Hepatocyte (in vitro differentiated cells): Measurements from ENCODE around the gene GNPTG. TPM values are rescaled to one million over a fixed set of nuclear protein-coding genes. Genes with fewer than 3 reads are reported as not detected.

Experiments
- DNase-seq: peaks from one replicate; pipeline ENCODE4 v3.0.0-alpha.2; 2016; ENCODE audit warnings: low spot score
- H2AFZ ChIP-seq: fragments of 200-600 bp; sonication (generic); 2 replicates; pipeline ENCODE4 v1.6.0; 2016; ENCODE audit warnings: antibody characterized with exemption, mild to moderate bottlenecking
- H3K27ac ChIP-seq: fragments of 200-600 bp; sonication (generic); 2 replicates; pipeline ENCODE4 v1.5.1; 2016; ENCODE audit warnings: mild to moderate bottlenecking
- H3K27me3 ChIP-seq: fragments of 200-600 bp; sonication (generic); 2 replicates; pipeline ENCODE4 v1.6.1; 2016
- H3K36me3 ChIP-seq: fragments of 200-600 bp; sonication (generic); replicated peaks from 2 replicates; pipeline ENCODE4 v1.5.1; 2016; ENCODE audit warnings: low read depth; ENCODE audit not compliant: insufficient read depth
- H3K4me1 ChIP-seq: fragments of 200-600 bp; sonication (generic); 2 replicates; pipeline ENCODE4 v1.5.1; 2016; ENCODE audit warnings: mild to moderate bottlenecking, moderate library complexity; ENCODE audit not compliant: insufficient read depth
- H3K4me2 ChIP-seq: fragments of 200-600 bp; sonication (generic); 2 replicates; pipeline ENCODE4 v1.6.0; 2016
- H3K4me3 ChIP-seq: fragments of 200-600 bp; sonication (generic); 2 replicates; pipeline ENCODE4 v1.5.1; 2016; ENCODE audit warnings: mild to moderate bottlenecking
- H3K79me2 ChIP-seq: fragments of 200-600 bp; sonication (generic); 2 replicates; pipeline ENCODE4 v1.6.0; 2017; ENCODE audit warnings: mild to moderate bottlenecking
- H3K9me2 ChIP-seq: fragments of 200-600 bp; sonication (generic); replicated peaks from 2 replicates; pipeline ENCODE4 v1.6.0; 2017; ENCODE audit warnings: mild to moderate bottlenecking; ENCODE audit not compliant: insufficient read depth
- H3K9me3 ChIP-seq: fragments of 200-600 bp; sonication (generic); 2 replicates; pipeline ENCODE4 v1.5.1; 2016; ENCODE audit warnings: low read depth, mild to moderate bottlenecking
- H4K20me1 ChIP-seq: fragments of 200-600 bp; sonication (generic); 2 replicates; pipeline ENCODE4 v1.6.0; 2016; ENCODE audit warnings: mild to moderate bottlenecking; ENCODE audit not compliant: insufficient read depth, poor library complexity, severe bottlenecking
- EZH2 ChIP-seq: fragments of 200-600 bp; sonication (generic); IDR thresholded peaks from 2 replicates; pipeline ENCODE4 v1.6.1; 2016; ENCODE audit warnings: antibody characterized with exemption, mild to moderate bottlenecking, borderline replicate concordance
- EZH2phosphoT487 ChIP-seq: fragments of 200-600 bp; sonication (generic); IDR thresholded peaks from one replicate; pipeline ENCODE4 v1.6.1; 2018; ENCODE audit warnings: antibody characterized with exemption, mild to moderate bottlenecking, low read depth, moderate library complexity; ENCODE audit not compliant: unreplicated experiment, severe bottlenecking
- WGBS: methylation state at CpG from one replicate; pipeline ENCODE4 v1.1.6; 2016; ENCODE audit warnings: low lambda C conversion rate; ENCODE audit errors: missing lambda C conversion rate; 5-methylcytosine and 5-hydroxymethylcytosine counted together
- polyA plus RNA-seq: library from polyadenylated mRNA; unstranded; fragments of >200 nt; fragmentation: Nextera tagmentation; extraction: Ambion mirVana; gene quantifications from 2 replicates; pipeline ENCODE4 v1.2.1, GENCODE V29; 2016
- total RNA-seq: library from RNA; depleted of rRNA; stranded (reverse); fragments of >200 nt; gene quantifications from 2 replicates; pipeline ENCODE4 v1.2.3, GENCODE V29; 2014
- TF ChIP-seq, protein P1 (sequence below): fragments of 200-600 bp; sonication (generic); IDR thresholded peaks from 2 replicates; pipeline ENCODE4 v1.5.1; 2016; ENCODE audit warnings: antibody characterized with exemption, mild to moderate bottlenecking; ENCODE audit not compliant: poor library complexity

The GNPTG gene
- total and polyA plus RNA-seq, 2 experiments from 2014 or later, result 76.6 to 133 TPM

DNA sequence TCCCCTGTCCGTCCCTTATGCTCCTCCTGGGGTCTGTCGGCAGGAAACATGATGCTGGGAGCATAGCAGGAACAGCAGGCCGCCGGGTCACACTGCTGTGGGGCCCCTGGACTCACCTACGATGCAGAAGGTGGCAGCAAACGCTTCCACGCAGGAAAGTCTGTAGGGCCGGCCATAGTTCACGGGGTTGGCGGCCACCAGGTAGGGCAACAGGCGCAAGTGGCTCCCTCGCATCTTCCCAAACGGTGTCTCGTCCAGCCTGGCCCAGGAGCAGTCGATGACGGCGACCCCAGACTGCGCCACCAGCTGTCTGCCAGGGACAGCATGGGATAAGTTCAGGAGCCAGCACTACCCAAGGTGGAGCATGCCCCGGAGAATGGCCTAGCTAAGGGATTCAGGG, 1.0 kb upstream of the GNPTG start:
- Histone ChIP-seq H3K27ac (no peak overlapping the region), H3K4me1 (peaks cover 3% of the 10 kb centered on the region), H3K9me2 (no peaks in the 10 kb centered on the region), H3K27me3 (no peaks in the 10 kb centered on the region), H3K4me3 (peak overlapping the region; percentile 93), H3K79me2 (peaks cover 52% of the 10 kb centered on the region), H3K36me3 (no peaks in the 10 kb centered on the region), H2AFZ (no peak overlapping the region), H4K20me1 (peaks cover 14% of the 10 kb centered on the region), H3K4me2 (peak overlapping the region; percentile 97), H3K9me3 (no peaks in the 10 kb centered on the region)
- 89% methylated on average over 19 of the region's 19 CpGs for WGBS
- no peak for DNase-seq
- TF ChIP-seq EZH2phosphoT487, result no peak
- TF ChIP-seq, protein P1, sequence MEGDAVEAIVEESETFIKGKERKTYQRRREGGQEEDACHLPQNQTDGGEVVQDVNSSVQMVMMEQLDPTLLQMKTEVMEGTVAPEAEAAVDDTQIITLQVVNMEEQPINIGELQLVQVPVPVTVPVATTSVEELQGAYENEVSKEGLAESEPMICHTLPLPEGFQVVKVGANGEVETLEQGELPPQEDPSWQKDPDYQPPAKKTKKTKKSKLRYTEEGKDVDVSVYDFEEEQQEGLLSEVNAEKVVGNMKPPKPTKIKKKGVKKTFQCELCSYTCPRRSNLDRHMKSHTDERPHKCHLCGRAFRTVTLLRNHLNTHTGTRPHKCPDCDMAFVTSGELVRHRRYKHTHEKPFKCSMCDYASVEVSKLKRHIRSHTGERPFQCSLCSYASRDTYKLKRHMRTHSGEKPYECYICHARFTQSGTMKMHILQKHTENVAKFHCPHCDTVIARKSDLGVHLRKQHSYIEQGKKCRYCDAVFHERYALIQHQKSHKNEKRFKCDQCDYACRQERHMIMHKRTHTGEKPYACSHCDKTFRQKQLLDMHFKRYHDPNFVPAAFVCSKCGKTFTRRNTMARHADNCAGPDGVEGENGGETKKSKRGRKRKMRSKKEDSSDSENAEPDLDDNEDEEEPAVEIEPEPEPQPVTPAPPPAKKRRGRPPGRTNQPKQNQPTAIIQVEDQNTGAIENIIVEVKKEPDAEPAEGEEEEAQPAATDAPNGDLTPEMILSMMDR, result no peak
- no peak for TF ChIP-seq EZH2

DNA sequence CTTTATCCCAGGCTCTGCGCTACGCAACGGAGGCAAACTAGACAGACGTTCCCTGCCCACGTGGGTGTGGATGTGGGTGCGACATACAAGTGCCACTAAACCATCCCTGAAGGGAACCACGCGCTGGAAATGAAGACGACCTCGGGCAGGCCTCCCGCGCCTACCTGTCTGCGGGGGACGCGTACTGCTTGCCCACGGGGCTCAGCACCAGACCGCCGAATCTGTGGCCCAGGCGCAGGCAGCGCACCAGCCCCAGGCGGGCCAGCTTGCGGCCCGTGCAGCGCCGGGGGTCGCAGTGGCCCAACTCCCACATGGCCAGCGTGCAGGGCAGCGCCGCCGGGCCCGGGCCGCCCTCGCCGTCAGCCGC, 533 bp upstream of the GNPTG start:
- no peak overlapping the region for H3K27ac ChIP-seq
- no peak for DNase-seq
- H3K79me2 ChIP-seq, result peaks cover 57% of the 10 kb centered on the region
- no peak for TF ChIP-seq EZH2phosphoT487
- TF ChIP-seq EZH2, result no peak
- TF ChIP-seq, protein P1, result no peak
- no peaks in the 10 kb centered on the region for H3K27me3 ChIP-seq
- no peaks in the 10 kb centered on the region for H3K9me2 ChIP-seq
- peak overlapping the region; percentile 97 for H3K4me2 ChIP-seq
- H4K20me1 ChIP-seq, result peaks cover 15% of the 10 kb centered on the region
- WGBS, result 2% methylated on average over 24 of the region's 35 CpGs
- H3K9me3 ChIP-seq, result no peaks in the 10 kb centered on the region
- peaks cover 3% of the 10 kb centered on the region for H3K4me1 ChIP-seq
- peak overlapping the region; percentile 89 for H2AFZ ChIP-seq
- H3K36me3 ChIP-seq, result no peaks in the 10 kb centered on the region
- peak overlapping the region; percentile 93 for H3K4me3 ChIP-seq

DNA sequence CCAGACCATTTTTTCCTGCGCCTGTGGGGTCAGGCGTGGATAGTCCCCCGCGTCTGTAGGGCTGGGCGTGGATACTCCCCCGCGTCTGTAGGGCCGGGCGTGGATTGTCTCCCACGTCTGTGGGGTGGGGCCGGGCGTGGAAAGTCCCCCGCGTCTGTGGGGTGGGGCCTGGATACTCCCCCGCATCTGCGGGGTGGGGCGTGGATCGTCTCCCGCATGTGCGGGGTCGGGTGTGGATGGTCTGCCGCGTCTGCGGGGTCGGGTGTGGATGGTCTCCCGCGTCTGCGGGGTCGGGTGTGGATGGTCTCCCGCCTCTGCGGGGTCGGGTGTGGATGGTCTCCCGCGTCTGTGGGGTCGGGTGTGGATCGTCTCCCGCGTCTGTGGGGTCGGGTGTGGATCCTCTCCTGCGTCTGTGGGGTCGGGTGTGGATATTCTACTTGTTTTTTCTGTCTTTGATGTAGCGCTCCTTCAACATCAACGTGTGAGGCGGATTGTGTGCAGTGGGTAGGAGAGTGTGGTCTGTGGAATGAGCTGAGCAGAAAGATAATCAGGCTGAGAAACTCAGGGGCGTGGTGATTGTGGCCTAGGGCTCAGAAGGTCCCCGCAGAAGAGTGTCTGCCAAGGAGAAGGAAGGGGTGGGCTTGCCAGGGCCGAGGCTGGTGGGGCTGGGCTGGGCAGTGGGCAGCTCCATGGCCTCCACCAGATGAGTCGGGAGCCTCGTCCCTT, 3.2 kb downstream of the GNPTG start:
- H3K36me3 ChIP-seq, result no peaks in the 10 kb centered on the region
- H3K27ac ChIP-seq, result no peak overlapping the region
- H3K27me3 ChIP-seq, result no peaks in the 10 kb centered on the region
- peaks cover 18% of the 10 kb centered on the region for H4K20me1 ChIP-seq
- H3K9me3 ChIP-seq, result no peaks in the 10 kb centered on the region
- peaks cover 3% of the 10 kb centered on the region for H3K4me1 ChIP-seq
- TF ChIP-seq EZH2phosphoT487 (no peak), EZH2 (no peak)
- TF ChIP-seq, protein P1, result no peak
- 97% methylated on average over 30 of the region's 49 CpGs for WGBS
- no peak overlapping the region for H3K4me3 ChIP-seq
- no peak overlapping the region for H2AFZ ChIP-seq
- no peak for DNase-seq
- no peaks in the 10 kb centered on the region for H3K9me2 ChIP-seq
- peaks cover 81% of the 10 kb centered on the region for H3K79me2 ChIP-seq
- H3K4me2 ChIP-seq, result no peak overlapping the region
